Measurements from ENCODE around the gene TMEM80.

The TMEM80 gene

DNA sequence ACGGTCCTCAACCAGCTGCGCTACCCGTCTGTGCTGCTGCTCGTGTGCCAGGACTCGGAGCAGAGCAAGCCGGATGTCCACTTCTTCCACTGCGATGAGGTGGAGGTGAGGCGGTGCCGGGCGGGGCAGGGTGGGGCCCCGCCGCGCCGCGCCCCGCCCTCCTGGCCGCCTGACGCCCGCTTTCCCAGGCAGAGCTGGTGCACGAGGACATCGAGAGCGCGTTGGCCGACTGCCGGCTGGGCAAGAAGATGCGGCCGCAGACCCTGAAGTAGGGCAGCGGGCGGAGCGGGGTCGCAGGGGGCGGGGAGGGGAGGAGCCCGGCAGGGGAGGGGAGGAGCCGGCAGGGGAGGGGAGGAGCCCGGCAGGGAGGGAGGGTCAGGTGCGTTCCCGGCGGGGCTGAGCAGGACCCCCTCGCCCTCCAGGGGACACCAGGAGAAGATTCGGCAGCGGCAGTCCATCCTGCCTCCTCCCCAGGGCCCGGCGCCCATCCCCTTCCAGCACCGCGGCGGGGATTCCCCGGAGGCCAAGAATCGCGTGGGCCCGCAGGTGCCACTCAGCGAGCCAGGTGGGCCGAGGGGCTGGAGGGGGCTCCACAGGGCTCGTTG, 25.1 kb downstream of the TMEM80 start:
- Mint-ChIP-seq H3K27ac (peak overlapping the region; percentile 49), H3K36me3 (no peaks in the 10 kb centered on the region), H3K27me3 (peaks cover 14% of the 10 kb centered on the region), H3K9me3 (no peaks in the 10 kb centered on the region), H3K4me3 (peak overlapping the region; percentile 70), H3K4me1 (peaks cover 28% of the 10 kb centered on the region)
- ATAC-seq = no peak

DNA sequence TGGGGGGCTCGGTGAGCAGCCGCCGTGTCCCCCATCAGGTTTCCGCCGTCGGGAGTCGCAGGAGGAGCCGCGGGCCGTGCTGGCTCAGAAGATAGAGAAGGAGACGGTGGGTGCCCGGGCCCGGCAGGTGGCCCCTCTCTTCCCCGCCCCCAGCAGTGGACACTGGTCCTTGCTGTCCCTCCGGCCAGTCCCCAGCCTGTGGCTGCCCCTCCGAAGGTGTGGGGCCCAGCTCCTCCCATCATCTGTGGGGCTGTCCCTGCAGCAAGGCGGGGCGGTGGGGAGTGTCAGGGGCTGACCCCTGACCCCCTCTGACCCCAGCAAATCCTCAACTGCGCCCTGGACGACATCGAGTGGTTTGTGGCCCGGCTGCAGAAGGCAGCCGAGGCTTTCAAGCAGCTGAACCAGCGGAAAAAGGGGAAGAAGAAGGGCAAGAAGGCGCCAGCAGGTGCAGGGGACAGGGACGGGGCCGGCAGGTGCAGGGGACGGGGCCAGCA, 25.7 kb downstream of the TMEM80 start:
- peaks cover 28% of the 10 kb centered on the region for H3K4me1 Mint-ChIP-seq
- no peaks in the 10 kb centered on the region for H3K36me3 Mint-ChIP-seq
- H3K27ac Mint-ChIP-seq = peak overlapping the region; percentile 49
- ATAC-seq = peak; percentile 34
- H3K27me3 Mint-ChIP-seq = peaks cover 14% of the 10 kb centered on the region
- no peaks in the 10 kb centered on the region for H3K9me3 Mint-ChIP-seq
- peak overlapping the region; percentile 70 for H3K4me3 Mint-ChIP-seq

DNA sequence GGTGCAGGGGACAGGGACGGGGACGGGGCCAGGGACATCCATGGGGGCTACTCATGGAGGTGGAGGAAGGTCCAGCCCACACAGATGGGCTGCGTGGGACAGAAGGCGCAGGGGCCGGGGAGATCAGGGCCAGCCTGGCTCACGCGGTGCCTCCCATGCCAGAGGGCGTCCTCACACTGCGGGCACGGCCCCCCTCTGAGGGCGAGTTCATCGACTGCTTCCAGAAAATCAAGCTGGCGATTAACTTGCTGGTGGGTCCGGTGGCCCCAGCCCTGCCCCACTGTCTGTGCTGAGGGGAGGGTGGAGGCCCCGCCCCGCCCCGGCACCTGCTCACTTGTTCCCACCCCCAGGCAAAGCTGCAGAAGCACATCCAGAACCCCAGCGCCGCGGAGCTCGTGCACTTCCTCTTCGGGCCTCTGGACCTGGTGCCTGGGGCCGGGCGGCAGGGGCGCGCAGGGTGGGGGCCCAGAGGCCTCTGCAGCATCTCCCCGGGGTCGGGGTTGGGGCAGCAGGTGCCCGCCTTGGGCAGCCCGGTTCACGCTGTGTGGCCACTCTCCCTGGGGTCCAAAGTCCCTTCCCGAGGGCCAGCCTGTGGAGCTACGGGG, 26.2 kb downstream of the TMEM80 start:
- Mint-ChIP-seq H3K4me3 (peak overlapping the region; percentile 70), H3K4me1 (peaks cover 28% of the 10 kb centered on the region), H3K9me3 (no peaks in the 10 kb centered on the region), H3K27me3 (peaks cover 14% of the 10 kb centered on the region), H3K36me3 (no peaks in the 10 kb centered on the region), H3K27ac (peak overlapping the region; percentile 49)
- ATAC-seq = peak; percentile 79

DNA sequence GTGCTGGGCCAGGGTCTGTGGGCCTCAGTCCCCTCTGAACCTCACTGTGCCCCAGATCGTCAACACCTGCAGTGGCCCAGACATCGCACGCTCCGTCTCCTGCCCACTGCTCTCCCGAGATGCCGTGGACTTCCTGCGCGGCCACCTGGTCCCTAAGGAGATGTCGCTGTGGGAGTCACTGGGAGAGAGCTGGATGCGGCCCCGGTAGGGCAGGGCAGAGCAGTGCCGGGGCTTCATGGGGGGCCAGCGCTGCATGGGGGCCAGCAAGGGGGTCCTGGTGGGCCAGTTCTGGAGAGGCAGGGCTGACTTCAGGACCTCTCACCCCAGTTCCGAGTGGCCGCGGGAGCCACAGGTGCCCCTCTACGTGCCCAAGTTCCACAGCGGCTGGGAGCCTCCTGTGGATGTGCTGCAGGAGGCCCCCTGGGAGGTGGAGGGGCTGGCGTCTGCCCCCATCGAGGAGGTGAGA, 26.8 kb downstream of the TMEM80 start:
- Mint-ChIP-seq H3K27me3 (peaks cover 14% of the 10 kb centered on the region), H3K4me3 (peak overlapping the region; percentile 38), H3K36me3 (no peaks in the 10 kb centered on the region), H3K27ac (no peak overlapping the region), H3K4me1 (peaks cover 28% of the 10 kb centered on the region), H3K9me3 (no peaks in the 10 kb centered on the region)
- ATAC-seq = peak; percentile 1

DNA sequence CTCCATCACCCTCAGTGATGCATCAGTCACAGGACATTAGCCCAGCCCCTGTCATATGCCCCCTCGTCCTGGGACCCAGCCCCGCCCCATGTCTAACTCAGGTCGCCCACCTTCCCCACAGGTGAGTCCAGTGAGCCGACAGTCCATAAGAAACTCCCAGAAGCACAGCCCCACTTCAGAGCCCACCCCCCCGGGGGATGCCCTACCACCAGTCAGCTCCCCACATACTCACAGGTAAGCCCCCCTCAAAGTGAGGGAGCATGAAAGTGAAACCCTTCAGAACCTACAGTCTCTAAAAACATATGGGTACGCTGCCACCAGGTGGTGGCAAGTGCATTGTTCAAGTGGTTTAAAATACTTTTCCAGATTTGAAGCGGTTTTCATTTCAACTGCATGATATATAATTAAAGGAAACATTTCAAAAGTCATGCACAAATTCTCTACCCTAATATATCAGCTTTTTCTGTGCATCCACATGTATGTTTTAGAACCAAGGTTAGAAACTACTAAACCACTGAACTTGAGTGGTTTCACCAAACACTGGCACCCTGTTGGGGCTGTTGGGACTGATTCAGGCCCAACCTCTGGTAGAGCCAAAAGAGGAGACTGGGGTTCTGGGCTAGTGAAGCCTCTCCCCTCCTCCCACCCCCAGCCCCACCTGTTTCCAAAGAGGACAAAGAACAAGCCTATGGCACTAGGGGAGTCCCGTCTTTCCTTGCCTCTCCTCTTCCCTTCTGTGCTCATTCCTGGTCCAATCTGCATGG, 27.7 kb downstream of the TMEM80 start:
- H3K4me3 Mint-ChIP-seq = peak overlapping the region; percentile 84

DNA sequence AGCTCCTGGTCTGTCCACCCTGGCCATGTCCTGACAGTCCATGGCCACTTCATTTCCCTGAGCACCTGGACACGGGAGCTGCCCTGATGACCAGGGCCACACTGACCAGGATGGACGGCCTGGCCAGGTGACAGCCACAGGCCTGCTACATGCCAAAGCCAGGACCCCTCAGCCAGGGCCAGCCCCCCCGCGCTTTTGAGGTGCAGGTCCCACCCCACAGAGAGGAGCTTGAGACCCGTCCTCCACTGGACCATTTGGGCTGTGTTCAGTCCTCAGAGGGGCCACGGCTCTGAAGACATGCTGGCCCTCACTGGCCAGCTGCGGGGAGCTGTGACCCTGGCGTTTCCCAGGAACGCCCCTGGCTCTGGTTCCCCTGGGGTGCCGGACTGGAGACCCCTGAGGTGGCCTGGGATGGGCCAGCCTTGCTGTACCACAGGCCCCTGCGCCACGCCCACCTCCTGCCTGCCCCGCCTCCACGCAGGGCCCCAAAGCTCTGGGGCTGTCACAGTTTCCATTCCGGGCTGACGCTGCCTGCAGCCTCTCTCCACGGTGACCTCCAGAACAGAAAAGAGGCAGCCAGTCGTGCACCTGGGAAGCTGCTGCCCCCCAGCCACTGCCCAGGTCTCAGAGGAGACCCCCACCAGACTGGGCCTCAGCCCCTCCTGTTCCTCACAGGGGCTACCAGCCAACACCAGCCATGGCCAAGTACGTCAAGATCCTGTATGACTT, 28.6 kb downstream of the TMEM80 start:
- Mint-ChIP-seq H3K27me3 (peaks cover 10% of the 10 kb centered on the region), H3K9me3 (no peaks in the 10 kb centered on the region), H3K27ac (no peak overlapping the region), H3K36me3 (no peaks in the 10 kb centered on the region), H3K4me3 (no peak overlapping the region), H3K4me1 (peaks cover 28% of the 10 kb centered on the region)
- no peak for ATAC-seq

More for the DNA sequence above, 27.7 kb downstream of the TMEM80 start:
- Mint-ChIP-seq H3K27ac (peak overlapping the region; percentile 79), H3K9me3 (no peaks in the 10 kb centered on the region), H3K36me3 (no peaks in the 10 kb centered on the region), H3K4me1 (peaks cover 28% of the 10 kb centered on the region), H3K27me3 (peaks cover 14% of the 10 kb centered on the region)
- no peak for ATAC-seq

DNA sequence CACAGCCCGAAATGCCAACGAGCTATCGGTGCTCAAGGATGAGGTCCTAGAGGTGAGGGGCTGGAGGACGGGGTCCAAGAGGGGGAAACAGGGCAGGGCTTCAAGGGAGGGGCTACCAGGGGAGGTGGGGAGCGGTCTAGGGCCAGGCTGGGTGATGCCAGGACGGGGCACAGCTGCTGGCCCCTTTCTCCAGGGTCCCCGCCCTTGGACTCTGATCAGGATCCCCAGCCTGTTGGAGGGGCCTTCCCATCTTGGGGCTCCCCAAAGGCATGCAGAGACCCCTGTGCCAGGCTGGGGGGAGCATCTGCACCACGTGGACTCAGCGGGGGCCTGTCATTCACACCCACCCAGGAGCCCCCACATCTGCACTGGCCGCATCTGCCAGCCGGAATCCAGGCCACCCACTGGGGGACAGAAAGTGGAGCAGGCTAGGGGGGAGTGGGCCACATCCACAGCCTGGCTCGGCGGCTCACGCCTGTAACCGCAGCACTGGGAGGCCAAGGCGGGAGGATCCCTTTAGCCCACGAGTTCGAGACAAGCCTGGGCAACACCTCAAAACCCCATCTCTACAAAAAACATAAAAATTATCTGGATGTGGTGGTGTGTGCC, 29.3 kb downstream of the TMEM80 start:
- Mint-ChIP-seq H3K4me1 (peaks cover 28% of the 10 kb centered on the region), H3K9me3 (no peaks in the 10 kb centered on the region), H3K27ac (peak overlapping the region; percentile 71), H3K27me3 (peaks cover 3% of the 10 kb centered on the region), H3K36me3 (no peaks in the 10 kb centered on the region), H3K4me3 (peak overlapping the region; percentile 76)
- ATAC-seq = no peak

DNA sequence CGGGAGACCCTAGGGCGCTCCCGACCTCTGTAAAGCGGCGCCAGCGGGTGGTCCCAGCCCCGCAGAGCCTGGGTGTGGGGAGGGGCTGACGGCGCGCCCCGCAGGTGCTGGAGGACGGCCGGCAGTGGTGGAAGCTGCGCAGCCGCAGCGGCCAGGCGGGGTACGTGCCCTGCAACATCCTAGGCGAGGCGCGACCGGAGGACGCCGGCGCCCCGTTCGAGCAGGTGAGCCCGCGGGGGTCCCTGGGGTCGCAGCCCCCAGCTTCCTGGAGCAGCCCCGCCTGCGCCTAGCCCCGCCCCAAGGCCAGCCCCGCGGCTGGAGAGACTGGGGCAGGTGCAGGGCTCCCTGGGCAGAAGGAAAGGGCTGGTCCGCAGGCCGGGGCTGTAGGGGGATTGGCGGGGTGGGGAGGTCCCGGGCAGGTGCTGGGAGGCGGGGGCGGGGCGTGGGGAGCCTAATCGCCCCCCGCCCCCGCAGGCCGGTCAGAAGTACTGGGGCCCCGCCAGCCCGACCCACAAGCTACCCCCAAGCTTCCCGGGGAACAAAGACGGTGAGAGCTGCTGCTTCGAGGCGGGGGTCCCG, 30.1 kb downstream of the TMEM80 start:
- Mint-ChIP-seq H3K9me3 (no peaks in the 10 kb centered on the region), H3K36me3 (no peaks in the 10 kb centered on the region), H3K27ac (peak overlapping the region; percentile 71), H3K27me3 (no peaks in the 10 kb centered on the region), H3K4me1 (peaks cover 28% of the 10 kb centered on the region), H3K4me3 (peak overlapping the region; percentile 76)
- no peak for ATAC-seq

DNA sequence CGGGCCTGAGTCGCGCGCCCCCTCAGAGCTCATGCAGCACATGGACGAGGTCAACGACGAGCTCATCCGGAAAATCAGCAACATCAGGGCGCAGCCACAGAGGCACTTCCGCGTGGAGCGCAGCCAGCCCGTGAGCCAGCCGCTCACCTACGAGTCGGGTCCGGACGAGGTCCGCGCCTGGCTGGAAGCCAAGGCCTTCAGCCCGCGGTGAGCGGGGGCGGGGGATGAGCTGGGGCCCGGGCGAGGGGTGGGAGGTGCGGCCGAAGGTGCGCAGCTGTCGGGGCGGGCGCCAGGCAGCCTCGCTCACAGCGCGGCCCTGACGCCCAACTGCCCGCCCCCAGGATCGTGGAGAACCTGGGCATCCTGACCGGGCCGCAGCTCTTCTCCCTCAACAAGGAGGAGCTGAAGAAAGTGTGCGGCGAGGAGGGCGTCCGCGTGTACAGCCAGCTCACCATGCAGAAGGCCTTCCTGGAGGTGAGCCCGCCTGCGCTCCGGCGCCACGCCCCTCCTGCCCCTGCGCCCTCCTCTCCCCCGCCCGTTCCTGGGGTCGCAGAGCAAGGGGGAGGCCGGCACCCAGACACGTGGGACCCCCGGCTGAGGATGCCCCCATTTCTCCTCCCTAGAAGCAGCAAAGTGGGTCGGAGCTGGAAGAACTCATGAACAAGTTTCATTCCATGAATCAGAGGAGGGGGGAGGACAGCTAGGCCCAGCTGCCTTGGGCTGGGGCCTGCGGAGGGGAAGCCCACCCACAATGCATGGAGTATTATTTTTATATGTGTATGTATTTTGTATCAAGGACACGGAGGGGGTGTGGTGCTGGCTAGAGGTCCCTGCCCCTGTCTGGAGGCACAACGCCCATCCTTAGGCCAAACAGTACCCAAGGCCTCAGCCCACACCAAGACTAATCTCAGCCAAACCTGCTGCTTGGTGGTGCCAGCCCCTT, 30.9 kb downstream of the TMEM80 start:
- peak overlapping the region; percentile 71 for H3K4me3 Mint-ChIP-seq
- H3K36me3 Mint-ChIP-seq = no peaks in the 10 kb centered on the region
- no peaks in the 10 kb centered on the region for H3K27me3 Mint-ChIP-seq
- peaks cover 23% of the 10 kb centered on the region for H3K4me1 Mint-ChIP-seq
- peak overlapping the region; percentile 71 for H3K27ac Mint-ChIP-seq
- peak; percentile 6 for ATAC-seq
- no peaks in the 10 kb centered on the region for H3K9me3 Mint-ChIP-seq

DNA sequence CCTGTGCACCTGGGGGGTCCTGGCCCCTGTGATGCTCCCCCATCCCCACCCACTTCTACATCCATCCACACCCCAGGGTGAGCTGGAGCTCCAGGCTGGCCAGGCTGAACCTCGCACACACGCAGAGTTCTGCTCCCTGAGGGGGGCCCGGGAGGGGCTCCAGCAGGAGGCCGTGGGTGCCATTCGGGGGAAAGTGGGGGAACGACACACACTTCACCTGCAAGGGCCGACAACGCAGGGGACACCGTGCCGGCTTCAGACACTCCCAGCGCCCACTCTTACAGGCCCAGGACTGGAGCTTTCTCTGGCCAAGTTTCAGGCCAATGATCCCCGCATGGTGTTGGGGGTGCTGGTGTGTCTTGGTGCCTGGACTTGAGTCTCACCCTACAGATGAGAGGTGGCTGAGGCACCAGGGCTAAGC, 31.7 kb downstream of the TMEM80 start:
- H3K4me3 Mint-ChIP-seq = no peak overlapping the region
- H3K36me3 Mint-ChIP-seq = no peaks in the 10 kb centered on the region
- H3K27me3 Mint-ChIP-seq = peaks cover under 1% of the 10 kb centered on the region
- H3K9me3 Mint-ChIP-seq = no peaks in the 10 kb centered on the region
- no peak overlapping the region for H3K27ac Mint-ChIP-seq
- ATAC-seq = no peak
- peaks cover 16% of the 10 kb centered on the region for H3K4me1 Mint-ChIP-seq

DNA sequence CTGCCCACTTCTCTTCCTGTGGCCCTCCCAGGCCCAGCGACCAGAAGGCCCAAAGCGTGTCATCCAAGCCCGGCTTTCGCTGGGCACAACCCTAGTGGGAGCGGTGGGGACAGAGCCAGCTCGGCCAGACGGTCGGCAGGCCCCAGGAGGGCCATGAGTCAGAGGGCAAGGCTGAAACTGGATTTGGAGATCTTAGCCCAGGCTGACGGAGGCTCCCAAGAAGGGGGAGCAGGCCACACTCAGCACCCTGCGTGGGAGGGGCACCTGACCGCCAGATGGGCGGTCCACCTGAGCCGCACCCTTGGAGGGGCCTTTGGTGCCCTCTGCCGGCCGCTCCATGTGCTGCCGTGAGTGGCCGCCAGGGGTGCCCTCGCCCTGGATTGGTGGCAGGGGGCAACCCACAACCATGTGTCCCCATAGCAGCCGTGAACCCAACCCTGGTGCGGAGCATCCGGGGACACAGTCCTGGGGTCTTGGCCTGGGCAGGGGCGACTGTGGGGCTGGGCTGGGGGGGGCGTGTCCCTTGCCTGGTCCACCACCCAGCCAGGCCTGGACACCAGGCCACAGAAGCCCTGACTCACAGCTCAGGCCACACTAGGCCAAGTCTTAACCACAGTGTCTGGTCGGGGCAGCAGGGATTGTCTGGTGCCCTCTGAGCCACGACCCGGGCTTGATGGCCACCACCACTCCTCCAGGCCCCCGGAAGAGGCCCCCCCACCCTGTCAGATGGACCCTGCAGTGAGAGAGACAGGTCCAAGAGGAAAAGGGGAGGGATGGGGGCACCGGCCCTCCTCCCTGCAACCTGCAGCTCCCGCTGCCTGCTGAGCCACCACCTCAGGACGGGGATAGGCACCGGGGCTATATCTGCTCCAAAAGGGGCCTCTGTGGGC, 32.5 kb downstream of the TMEM80 start:
- peaks cover 9% of the 10 kb centered on the region for H3K27me3 Mint-ChIP-seq
- H3K4me1 Mint-ChIP-seq = peaks cover 9% of the 10 kb centered on the region
- no peak overlapping the region for H3K27ac Mint-ChIP-seq
- peak; percentile 81 for ATAC-seq
- H3K9me3 Mint-ChIP-seq = no peaks in the 10 kb centered on the region
- H3K4me3 Mint-ChIP-seq = no peak overlapping the region
- no peaks in the 10 kb centered on the region for H3K36me3 Mint-ChIP-seq

DNA sequence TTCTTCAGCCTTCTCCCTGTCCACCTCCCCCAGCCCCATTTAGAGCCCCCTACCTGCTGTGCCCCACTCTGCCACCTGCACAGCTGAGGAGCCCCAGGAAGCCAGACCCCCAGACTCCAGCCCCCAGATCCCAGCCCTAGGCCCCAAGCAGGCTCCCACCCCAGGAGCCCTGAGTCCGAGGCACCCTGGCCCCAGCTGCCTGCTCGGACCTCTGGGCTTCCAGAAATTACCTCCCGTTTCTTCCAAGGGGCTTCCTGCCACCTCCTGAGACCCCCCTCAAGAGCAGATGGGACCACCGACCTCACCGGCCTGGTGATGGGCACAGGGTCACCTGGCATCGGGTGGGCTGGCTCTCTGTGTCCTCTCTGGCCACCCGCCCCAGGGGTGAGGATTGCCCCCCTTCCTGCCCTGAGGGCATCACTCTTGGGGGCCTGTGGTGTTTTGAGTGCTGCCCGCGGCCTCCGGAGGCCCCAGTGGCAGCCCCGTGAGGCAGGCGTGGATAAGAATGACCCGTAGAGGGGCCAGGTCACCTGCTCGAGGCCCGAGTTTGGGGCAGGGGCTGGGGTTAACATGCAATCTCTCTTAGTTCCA, 33.4 kb downstream of the TMEM80 start:
- peaks cover 11% of the 10 kb centered on the region for H3K27me3 Mint-ChIP-seq
- H3K4me3 Mint-ChIP-seq = no peak overlapping the region
- no peaks in the 10 kb centered on the region for H3K9me3 Mint-ChIP-seq
- no peak overlapping the region for H3K27ac Mint-ChIP-seq
- no peaks in the 10 kb centered on the region for H3K36me3 Mint-ChIP-seq
- H3K4me1 Mint-ChIP-seq = peaks cover 6% of the 10 kb centered on the region
- ATAC-seq = no peak
